WTC11 (cell line): ENCODE data around the gene GALT.

ENCODE experiments used
- GRHL2 ChIP-seq: fragments of 250-450 bp; sonication (Bioruptor Pico); IDR thresholded peaks from 2 replicates; pipeline ENCODE4 v1.8.0; 2022; ENCODE audit warnings: mild to moderate bottlenecking, moderate library complexity; ENCODE audit not compliant: insufficient replicate concordance, severe bottlenecking
- HMGA2 ChIP-seq: fragments of 250-450 bp; sonication (Bioruptor Pico); IDR thresholded peaks from 2 replicates; pipeline ENCODE4 v1.4.0; 2021; ENCODE audit warnings: mild to moderate bottlenecking, moderate library complexity
- ZNF263 ChIP-seq: sonication (generic); formaldehyde crosslinking; IDR thresholded peaks from 2 replicates; pipeline ENCODE4 v1.8.1; 2022; ENCODE audit warnings: low read depth, mild to moderate bottlenecking, moderate library complexity, missing genetic modification reagents
- TF ChIP-seq, protein P1 (sequence below): fragments of 200-600 bp; IDR thresholded peaks from 2 replicates; pipeline ENCODE4 v1.8.0; 2022; ENCODE audit warnings: antibody characterized with exemption

DNA sequence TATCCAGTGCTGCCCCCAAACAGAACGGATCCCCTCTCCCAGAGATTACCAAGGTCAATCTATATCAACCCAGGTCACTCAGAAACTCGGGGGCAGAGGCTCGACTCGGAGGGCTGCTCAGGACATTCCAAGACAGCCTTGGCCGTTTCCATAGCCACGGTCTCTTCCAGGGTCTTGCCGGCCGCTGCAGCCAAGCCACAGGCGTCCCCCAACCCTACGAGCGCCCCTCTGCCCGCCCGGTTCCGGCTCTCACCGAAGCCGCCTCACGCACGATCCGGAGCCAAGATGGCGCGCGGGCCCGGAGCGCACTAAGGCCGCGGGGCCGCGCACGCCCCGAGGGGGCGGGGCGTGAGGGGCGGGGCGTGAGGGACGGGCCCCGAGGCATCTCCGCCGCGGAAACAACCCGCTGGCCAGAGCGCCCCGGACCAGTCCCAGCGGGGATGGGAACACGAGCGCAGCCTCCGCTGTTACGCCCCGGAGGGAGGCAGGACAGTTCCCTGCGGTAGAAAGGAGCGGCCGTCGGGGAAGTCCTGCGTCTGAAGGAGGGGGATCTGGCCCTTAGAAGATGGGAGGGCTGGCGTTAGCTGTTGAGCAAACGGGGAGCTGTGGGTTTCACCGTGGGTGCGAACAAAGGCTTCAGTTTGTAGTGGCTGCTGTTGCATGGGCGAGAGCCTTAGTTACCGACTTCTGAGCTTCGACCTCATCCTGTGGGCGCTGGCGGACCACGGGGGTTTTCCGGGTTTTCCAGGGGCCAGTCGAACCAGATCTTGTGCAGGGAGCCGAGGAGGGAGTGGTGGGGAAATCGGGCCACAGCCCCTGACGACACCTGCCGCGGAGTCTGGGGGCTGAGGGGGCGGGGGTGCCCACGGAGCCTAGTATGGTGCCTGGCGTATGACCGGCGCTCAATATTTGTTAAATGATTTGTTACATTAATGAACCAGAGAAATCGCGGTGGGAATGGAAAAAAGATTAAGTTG, 34.4 kb upstream of the GALT start, which contains the start of gene RPP25L:
- TF ChIP-seq, protein P1, sequence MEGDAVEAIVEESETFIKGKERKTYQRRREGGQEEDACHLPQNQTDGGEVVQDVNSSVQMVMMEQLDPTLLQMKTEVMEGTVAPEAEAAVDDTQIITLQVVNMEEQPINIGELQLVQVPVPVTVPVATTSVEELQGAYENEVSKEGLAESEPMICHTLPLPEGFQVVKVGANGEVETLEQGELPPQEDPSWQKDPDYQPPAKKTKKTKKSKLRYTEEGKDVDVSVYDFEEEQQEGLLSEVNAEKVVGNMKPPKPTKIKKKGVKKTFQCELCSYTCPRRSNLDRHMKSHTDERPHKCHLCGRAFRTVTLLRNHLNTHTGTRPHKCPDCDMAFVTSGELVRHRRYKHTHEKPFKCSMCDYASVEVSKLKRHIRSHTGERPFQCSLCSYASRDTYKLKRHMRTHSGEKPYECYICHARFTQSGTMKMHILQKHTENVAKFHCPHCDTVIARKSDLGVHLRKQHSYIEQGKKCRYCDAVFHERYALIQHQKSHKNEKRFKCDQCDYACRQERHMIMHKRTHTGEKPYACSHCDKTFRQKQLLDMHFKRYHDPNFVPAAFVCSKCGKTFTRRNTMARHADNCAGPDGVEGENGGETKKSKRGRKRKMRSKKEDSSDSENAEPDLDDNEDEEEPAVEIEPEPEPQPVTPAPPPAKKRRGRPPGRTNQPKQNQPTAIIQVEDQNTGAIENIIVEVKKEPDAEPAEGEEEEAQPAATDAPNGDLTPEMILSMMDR: no peak
- TF ChIP-seq ZNF263: no peak
- TF ChIP-seq HMGA2: no peak
- TF ChIP-seq GRHL2 (CRISPR knock-in tag): no peak
